Thoracic aorta (tissue), 2 donors: ENCODE results near the gene MAP4. TPM values are rescaled to one million over a fixed set of nuclear protein-coding genes. Genes with fewer than 3 reads are reported as not detected.

Experiments
- ATAC-seq: fragments of 150-250 bp; one replicate; pipeline ENCODE4 v1.8.0; 2017; ENCODE audit warnings: low read depth; ENCODE audit not compliant: insufficient number of reproducible peaks, low FRiP score
- DNase-seq: peaks from one replicate; pipeline ENCODE4 v3.0.0-alpha.2; 2020; ENCODE audit warnings: low spot score
- H3K27ac ChIP-seq, 2 donors: fragments of 200-600 bp; sonication (generic); 1 replicate in 1 of 2; 2 replicates in 1 of 2; pipeline ENCODE4 v1.5.1; 2016; ENCODE audit warnings: mild to moderate bottlenecking in 2 of 2, moderate library complexity in 2 of 2
- H3K27me3 ChIP-seq: fragments of 200-600 bp; sonication (generic); replicated peaks from 2 replicates; pipeline ENCODE4 v1.6.0; 2016; ENCODE audit warnings: mild to moderate bottlenecking; ENCODE audit not compliant: insufficient read depth
- H3K36me3 ChIP-seq: fragments of 200-600 bp; sonication (generic); one replicate; pipeline ENCODE4 v1.5.1; 2016
- H3K4me1 ChIP-seq, 2 donors: fragments of 200-600 bp; sonication (generic); 1 replicate in 1 of 2; 2 replicates in 1 of 2; pipeline versions ENCODE4 v1.5.1 to v1.6.0; 2016; ENCODE audit warnings: low read depth in 2 of 2, mild to moderate bottlenecking in 1 of 2; ENCODE audit not compliant: control insufficient read depth in 1 of 2
- H3K4me3 ChIP-seq: fragments of 200-600 bp; sonication (generic); 2 replicates; pipeline ENCODE4 v1.5.1; 2016; ENCODE audit warnings: mild to moderate bottlenecking
- H3K9me3 ChIP-seq: fragments of 200-600 bp; sonication (generic); 2 replicates; pipeline ENCODE4 v1.5.1; 2016
- total RNA-seq, 2 donors: library from RNA; depleted of rRNA; stranded (reverse); fragments of >200 nt; gene quantifications; one replicate each; pipeline versions ENCODE4 v1.1.0 to v1.2.3, GENCODE V29; 2016
- TF ChIP-seq, protein P1 (sequence below): fragments of 200-600 bp; sonication (generic); IDR thresholded peaks from one replicate; pipeline ENCODE4 v1.5.1; 2019; ENCODE audit warnings: antibody characterized with exemption

The MAP4 gene
- total RNA-seq, 2 donors from 2014 or later, result 252 to 264 TPM

DNA sequence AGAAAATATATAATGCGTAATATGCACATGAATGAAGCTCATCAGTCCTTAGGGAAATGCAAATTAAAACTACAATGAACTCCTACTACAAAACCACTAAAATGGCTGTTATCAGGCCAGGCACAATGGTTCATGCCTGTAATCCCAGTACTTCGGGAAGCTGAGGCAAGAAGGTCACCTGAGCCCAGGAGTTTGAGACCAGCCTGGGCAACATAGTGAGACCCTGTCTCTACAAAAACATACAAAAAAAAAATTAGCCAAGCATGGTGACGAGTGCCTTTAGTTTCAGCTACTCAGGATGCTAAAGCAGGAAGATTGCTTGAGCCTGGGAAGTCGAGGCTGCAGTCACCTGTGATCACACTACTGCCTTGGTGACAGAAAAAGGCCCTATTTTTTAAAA is 85.2 kb downstream of the MAP4 start:
- H3K27ac ChIP-seq, result no peak overlapping the region
- peaks cover 20% of the 10 kb centered on the region for H3K36me3 ChIP-seq
- H3K4me1 ChIP-seq, result no peaks in the 10 kb centered on the region
- H3K4me3 ChIP-seq, result no peak overlapping the region
- DNase-seq, result no peak
- no peak for ATAC-seq
- no peaks in the 10 kb centered on the region for H3K27me3 ChIP-seq
- TF ChIP-seq, protein P1, sequence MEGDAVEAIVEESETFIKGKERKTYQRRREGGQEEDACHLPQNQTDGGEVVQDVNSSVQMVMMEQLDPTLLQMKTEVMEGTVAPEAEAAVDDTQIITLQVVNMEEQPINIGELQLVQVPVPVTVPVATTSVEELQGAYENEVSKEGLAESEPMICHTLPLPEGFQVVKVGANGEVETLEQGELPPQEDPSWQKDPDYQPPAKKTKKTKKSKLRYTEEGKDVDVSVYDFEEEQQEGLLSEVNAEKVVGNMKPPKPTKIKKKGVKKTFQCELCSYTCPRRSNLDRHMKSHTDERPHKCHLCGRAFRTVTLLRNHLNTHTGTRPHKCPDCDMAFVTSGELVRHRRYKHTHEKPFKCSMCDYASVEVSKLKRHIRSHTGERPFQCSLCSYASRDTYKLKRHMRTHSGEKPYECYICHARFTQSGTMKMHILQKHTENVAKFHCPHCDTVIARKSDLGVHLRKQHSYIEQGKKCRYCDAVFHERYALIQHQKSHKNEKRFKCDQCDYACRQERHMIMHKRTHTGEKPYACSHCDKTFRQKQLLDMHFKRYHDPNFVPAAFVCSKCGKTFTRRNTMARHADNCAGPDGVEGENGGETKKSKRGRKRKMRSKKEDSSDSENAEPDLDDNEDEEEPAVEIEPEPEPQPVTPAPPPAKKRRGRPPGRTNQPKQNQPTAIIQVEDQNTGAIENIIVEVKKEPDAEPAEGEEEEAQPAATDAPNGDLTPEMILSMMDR, result no peak
- no peaks in the 10 kb centered on the region for H3K9me3 ChIP-seq

DNA sequence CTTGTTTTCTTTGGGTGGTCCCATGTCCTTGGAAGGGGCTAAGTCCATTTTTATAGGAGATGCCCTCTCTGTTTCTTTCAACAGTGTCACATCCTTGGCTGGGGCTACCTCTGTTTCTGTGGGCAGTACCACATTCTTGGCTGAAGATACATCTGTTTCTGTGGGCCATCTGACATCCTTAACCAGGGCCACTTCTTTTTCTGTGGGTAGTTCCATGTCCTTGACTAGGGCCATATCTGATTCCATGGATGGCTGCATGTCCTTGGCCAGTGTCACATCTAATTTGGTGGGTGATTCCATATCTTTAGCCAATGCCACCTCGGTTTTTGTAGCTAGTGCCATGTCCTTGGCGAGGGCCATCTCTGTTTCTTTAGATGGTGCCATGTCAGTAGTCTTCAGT is 99.5 kb downstream of the MAP4 start:
- H3K27ac ChIP-seq, result peak overlapping the region in 1 of 2 donors; percentile 29
- DNase-seq, result no peak
- ATAC-seq, result no peak
- H3K9me3 ChIP-seq, result no peaks in the 10 kb centered on the region
- no peaks in the 10 kb centered on the region for H3K27me3 ChIP-seq
- H3K4me1 ChIP-seq, result peaks cover 0 to 8% of the 10 kb centered on the region in 2 donors
- no peak overlapping the region for H3K4me3 ChIP-seq
- peaks cover 46% of the 10 kb centered on the region for H3K36me3 ChIP-seq
- TF ChIP-seq, protein P1, result no peak

DNA sequence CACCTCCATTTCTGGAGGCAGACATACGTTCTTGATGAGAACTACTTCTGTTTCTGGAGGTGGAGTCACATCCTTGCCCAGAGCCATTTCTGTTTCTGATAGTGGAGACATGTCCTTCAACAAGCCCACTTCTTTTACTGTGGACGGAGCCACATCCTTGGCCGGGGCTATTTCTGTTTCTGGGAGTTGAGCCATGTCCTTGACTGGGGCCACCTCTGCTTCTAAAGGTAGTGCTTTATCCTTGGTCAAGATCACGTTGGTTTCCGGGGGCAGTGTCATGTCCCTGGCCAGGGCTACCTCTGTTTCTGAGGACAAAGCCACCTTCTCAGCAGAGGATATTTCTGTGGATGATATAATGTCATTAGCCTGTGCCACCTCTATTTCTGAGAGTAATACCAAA is 100.0 kb downstream of the MAP4 start:
- no peaks in the 10 kb centered on the region for H3K9me3 ChIP-seq
- H3K27me3 ChIP-seq, result no peaks in the 10 kb centered on the region
- H3K4me3 ChIP-seq, result no peak overlapping the region
- peak overlapping the region in 1 of 2 donors; percentile 29 for H3K27ac ChIP-seq
- TF ChIP-seq, protein P1, result no peak
- peaks cover 0 to 12% of the 10 kb centered on the region in 2 donors for H3K4me1 ChIP-seq
- DNase-seq (no peak), ATAC-seq (no peak)
- peaks cover 44% of the 10 kb centered on the region for H3K36me3 ChIP-seq

DNA sequence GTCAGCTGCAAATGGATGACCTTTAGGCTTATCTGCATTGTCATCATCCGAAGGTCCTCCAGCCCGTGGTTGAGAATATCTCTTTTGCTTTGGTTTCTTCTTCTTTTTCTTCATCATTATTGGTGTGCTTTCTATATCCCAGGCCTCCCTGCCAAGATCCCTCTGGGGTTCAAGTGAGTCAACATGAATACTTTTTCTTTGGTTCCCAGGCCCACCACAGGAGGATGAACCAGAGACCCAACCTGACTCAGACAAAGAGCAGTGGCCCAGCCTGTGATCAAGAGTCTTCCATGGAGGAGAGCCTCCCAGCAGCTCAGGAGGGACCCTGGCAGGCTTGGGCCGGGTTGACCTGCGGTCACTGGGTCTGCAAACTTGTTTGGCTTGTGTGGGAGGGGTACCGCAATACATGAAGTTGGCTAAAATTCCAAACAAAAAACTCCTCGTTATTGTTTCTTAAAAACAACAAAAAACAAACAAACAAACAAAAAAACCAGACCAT is 104.2 kb downstream of the MAP4 start:
- peaks cover 3 to 25% of the 10 kb centered on the region in 2 donors for H3K4me1 ChIP-seq
- no peaks in the 10 kb centered on the region for H3K27me3 ChIP-seq
- TF ChIP-seq, protein P1, result no peak
- H3K4me3 ChIP-seq, result no peak overlapping the region
- ATAC-seq (no peak), DNase-seq (no peak)
- H3K36me3 ChIP-seq, result peaks cover 27% of the 10 kb centered on the region
- no peaks in the 10 kb centered on the region for H3K9me3 ChIP-seq
- no peak overlapping the region for H3K27ac ChIP-seq

DNA sequence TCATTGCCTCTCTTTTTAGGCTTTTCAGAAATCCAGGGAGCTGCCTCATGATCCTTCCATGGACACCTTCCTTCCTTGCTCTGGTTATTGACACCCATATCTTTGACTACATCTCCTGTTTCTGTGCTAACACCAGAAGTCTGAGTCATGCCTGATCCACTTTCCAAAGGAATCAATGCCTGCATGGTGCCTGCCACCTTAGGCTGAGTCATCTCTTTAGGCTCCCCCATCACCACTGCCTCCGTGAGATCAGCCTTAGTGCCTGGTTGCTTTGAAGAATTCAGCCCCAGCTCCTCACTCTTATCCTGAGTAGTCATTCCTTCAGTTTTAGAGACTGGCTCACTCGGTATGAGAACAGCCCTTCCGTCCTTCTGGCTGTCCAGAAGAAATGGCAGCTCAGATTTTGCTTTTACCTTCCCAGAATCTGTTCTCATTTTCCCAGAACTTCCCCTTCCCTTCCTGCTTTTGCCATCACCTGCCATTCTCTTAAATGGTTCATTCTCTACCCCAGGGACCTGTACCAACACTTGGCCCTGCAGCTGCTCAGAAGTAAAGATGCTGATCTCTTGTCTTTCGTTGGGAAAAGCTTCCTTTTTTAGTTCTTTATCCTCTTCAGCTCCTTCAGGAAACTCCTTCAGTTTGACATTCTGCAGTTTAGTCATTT is 105.3 kb downstream of the MAP4 start:
- H3K36me3 ChIP-seq, result peaks cover 22% of the 10 kb centered on the region
- H3K27me3 ChIP-seq, result no peaks in the 10 kb centered on the region
- H3K4me1 ChIP-seq, result peaks cover 3 to 17% of the 10 kb centered on the region in 2 donors
- DNase-seq, result no peak
- TF ChIP-seq, protein P1, result no peak
- no peaks in the 10 kb centered on the region for H3K9me3 ChIP-seq
- no peak for ATAC-seq
- peak overlapping the region in 1 of 2 donors; percentile 31 for H3K27ac ChIP-seq
- no peak overlapping the region for H3K4me3 ChIP-seq
